GM19035 (cell line): ENCODE data around the gene GPR78.

ENCODE experiments used
- ATAC-seq: cut with Tn5 transposase; IDR thresholded peaks from one replicate; pipeline ENCODE4 v1.9.1; 2021; ENCODE audit not compliant: unreplicated experiment

GPR78 gene

DNA sequence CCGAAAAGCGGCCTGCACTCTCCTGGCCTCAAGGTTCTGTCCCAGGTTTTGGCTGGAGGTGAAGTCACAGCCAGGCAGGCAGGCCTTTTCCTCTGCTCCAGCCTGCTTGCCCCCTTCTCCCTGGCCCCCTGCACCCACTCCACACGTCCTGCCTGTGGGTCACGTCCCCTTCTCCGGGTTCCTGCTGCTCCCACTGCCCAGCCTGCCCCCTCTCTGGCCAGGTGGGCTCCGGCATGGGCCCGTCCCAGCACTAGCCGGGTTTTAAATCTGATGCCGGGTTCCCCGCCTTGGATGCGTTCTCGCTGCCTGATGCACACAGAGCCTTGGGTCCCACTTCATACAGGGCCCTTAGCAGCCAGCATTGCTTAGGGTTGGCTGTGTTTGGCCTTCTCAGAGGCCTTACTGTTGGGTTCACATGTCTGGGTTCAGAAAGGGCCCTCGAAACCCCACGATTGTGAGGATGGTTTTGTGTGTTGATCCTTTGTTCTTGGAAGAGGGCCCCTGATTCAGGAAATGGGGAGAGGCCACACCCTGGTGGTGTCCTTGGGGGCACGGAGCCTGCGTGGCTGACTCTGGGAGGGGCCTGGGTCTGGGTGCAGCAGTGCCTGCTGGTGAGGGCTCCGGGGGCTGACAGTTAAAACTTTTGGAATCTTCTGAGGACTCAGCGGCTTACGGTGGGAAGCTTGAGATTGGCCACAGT is 18.3 kb downstream of the GPR78 start:
- ATAC-seq, result no peak

DNA sequence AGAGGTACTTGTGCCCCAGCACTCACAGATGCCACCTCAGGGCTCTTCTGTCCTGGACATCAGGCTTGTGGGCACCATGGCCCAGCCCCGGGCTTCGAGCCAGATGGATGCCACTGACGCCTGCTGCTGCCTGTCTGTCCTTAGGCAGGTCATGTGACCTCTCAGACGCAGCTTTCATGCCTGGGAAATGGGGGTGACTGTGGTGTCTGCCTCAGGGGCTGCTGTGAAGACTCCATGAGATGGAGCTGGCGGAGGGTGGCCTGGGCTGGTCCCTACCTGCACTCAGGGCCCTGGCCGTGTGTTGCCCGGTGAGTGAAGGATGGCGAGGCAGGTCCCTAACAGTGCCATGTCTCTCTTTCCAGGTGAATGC is 18.9 kb downstream of the GPR78 start:
- ATAC-seq, result no peak

DNA sequence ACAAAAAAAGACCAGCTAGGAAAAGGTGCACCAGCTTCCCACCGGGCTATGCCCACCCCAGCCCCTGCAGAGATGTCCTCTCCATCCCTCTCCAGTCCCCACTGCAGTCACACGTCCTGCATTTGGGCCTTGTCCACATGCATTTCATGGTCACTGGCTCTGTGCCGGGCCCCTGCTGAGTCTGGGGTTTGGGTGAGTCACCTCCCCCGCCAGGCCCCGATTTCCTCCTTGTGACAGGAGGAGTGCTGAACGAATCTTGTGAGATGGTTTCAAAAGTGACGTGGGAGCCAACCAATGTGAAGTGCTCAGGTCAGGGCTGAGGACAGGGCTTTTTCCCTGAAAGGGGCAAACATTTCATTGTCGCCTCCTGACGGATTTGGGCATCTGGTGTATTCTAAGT is 19.5 kb downstream of the GPR78 start:
- no peak for ATAC-seq

DNA sequence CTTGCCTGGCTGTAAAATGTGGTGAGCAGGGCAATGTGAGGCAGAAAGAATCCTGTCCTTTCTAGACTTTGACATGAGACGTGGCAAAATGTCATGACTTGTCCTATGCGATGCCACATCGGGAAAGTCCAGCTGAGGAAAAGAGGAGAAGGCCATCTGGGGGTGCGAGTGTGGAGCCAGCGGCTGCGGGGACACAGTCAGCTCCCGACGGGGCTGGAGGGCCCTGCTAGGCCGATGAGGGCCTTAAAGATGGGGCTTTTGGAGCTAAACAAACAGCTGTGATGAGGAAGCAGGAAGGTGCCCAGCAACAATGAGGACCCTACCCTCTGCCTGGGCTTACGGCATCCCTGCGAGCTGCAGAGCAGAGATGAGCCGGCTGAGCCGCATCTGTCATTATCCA is 20.1 kb downstream of the GPR78 start:
- no peak for ATAC-seq

DNA sequence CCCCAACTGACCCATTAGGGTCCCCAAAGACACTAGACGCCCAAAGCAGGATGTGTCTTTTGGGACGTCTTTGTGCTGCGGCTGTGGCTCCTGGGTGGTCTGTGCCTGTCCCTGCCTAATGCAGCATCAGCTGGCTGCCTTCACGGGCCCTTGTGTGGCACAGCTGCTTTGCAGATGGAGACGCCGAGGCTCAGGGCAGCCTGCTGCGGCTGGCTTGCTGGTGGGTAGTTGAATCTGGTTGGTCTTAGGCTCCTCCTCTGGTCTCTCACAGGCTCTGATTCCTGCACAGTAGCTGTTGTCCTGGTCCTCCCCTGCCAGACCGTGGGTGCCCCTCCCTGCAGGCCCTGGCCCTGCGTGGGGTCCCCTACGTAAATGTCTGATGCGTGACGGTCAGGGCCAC is 20.5 kb downstream of the GPR78 start:
- no peak for ATAC-seq

DNA sequence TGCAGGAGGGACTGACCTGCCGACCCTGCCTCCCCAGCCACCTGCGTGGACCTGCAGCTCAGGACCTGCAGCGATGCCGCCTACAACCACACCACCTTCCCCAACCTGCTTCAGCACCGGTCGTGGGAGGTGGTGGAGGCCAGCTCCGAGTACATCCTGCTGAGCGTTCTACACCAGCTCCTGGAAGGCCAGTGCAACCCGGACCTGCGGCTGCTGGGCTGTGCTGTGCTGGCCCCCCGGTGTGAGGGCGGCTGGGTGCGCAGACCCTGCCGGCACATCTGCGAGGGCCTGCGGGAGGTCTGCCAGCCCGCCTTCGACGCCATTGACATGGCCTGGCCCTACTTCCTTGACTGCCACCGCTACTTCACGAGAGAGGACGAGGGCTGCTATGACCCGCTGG is 20.9 kb downstream of the GPR78 start:
- no peak for ATAC-seq

DNA sequence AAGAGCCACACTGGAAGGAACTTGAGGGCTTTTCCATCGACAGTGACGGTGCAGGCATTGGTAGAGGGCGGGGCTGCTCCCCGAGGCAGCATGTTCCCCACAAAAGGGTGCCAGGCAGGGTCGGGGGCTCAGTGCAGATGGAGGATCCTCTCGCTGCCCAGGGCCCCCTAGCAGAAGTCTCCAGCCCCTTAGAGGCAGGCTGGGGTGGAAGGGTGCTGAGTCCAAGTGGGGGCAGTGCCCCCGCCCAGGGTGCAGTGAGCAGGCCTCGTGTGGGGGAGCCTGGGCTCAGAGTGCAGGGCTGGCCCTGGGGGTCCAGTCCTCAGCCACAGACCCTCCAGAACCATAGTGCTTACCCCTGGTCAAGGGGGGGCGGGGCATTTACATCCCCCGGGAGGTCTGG is 21.4 kb downstream of the GPR78 start:
- ATAC-seq, result no peak

DNA sequence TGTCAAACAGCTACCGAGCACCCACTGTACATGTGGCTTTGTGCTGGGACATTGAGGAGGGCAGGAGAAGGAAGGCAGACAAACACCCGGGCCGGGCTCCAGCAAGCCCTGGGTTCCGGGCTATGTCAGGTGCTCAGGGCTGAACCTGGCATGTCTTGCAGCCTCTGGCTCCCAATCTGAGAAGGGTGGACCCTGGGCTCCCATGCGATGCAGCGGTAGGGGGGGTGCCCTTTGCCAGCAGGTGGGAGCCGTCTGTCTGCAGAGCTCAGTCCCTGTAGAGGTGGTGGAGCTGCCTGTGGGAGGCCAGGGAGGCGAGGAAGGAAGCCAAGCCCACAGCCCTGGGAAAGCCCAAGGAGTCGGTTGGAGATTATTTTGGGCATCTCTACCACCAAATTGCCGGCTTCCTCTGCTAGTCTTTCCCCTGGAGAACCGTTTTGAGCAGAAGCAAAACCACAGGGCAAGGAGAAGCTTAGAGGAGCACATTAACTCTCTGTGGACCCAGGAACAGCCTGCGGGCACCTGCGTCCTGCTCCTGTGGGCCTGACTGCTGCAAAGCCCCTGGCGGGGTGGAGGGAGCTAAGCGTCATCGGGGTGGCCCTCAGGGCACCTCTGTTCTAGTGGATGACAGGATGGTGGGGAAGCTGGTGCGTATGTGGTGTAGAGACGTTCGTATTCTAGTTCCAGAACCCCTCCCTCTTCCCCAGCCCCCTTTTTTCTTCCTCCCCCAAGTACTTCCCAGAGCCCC is 22.7 kb downstream of the GPR78 start:
- ATAC-seq, result no peak

- ATAC-seq, result no peak
Measured at GRCh38 chr4:8603931-8604330, 23.7 kb downstream of the GPR78 start.

DNA sequence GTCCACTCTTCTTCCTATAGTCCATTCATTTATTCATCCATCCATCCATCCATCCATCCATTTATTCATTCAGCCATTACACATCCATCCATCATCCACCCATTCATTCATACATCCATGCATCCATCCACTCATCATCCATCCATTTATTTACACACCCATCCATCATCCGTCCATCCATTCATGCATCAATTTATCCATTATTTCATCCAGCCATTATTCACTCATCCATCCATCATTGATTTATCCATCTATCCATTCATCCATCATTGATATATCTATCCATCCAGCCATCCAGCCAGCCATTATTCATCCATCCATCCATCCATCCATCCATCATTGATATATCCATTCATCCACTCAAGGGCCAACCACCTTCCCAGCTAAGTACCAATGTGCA is 25.1 kb downstream of the GPR78 start:
- ATAC-seq, result no peak

DNA sequence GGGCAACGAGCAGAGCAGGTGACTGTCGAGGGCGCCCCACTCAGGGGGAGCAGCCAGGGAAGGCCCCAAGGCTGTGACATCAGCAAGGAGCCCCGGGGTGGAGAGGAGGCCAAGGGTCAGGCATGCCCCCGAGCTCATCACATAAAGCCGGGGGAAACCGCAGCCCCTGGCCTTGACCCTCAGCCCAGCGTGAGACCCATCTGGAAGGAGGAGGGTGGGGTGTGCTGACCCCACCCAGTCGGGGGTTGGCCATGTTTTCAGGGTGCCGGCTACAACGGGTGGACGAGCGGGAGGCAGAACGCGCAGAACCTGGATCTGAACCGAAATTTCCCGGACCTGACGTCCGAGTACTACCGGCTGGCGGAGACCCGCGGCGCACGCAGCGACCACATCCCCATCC is 26.3 kb downstream of the GPR78 start:
- no peak for ATAC-seq

- no peak for ATAC-seq
Measured at GRCh38 chr4:8606966-8607365, 26.8 kb downstream of the GPR78 start.

- no peak for ATAC-seq
Measured at GRCh38 chr4:8607603-8608481, 27.6 kb downstream of the GPR78 start.

DNA sequence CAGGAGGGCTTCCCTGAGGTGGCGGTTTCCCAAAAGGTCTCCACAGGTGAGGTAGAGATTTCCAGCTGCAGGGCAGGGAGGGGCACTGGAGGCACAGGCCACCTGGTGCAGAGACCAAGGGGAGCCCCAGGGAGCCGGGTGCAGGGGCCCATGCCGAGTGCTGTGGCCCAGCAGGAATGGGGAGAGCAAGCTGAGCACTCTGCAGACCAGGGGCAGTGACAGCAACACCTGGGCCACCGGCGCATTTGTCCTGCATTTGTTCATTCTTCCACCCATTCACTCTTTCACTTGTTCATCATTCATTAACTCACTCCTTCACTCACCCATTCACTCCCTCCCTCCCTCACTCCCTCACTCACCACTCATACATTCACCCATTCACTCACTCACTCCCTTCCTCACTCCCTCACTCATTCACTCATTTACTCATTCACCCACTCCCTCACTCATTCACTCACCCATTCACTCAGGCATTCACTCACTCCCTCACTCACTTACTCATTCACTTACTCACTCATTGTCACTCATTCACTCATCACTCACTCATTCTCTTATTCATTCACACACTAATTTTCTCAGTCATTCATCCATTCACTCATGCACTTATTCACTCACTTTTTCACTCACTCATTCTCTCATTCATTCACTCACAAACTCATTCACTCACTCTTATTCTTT is 28.7 kb downstream of the GPR78 start:
- no peak for ATAC-seq

- no peak for ATAC-seq
Measured at GRCh38 chr4:8609406-8609805, 29.2 kb downstream of the GPR78 start.

- no peak for ATAC-seq
Measured at GRCh38 chr4:8609824-8610350, 29.7 kb downstream of the GPR78 start.

- no peak for ATAC-seq
Measured at GRCh38 chr4:8610858-8611616, 30.8 kb downstream of the GPR78 start.

DNA sequence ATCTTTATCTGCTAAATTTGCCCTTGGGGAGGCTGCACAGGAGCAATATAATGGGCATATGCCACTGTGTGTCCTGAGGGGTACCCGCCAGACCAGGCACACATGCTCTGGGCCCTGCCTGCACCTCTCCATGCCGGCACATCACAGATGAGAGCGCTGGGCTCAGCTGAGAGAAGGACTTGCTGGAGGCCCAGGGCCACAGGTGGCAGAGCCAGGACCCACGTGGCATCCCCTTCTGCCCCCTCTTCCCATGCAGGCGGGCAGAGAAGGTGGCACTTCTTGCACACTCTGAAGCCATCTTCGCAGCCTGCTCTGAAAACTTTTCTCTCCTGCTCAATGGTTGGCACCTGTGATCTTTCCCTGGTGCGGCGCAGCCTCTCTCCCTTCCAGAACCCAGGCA is 32.5 kb downstream of the GPR78 start:
- no peak for ATAC-seq

- ATAC-seq, result no peak
Measured at GRCh38 chr4:8613421-8614364, 33.5 kb downstream of the GPR78 start.
